Measurements from ENCODE around the gene TMEM175. TPM values are rescaled to one million over a fixed set of nuclear protein-coding genes. Genes with fewer than 3 reads are reported as not detected.

TMEM175 gene
- polyA plus RNA-seq, 1 of the 3 experiments (the other 2 are of a cell fraction), result 54.2 TPM

DNA sequence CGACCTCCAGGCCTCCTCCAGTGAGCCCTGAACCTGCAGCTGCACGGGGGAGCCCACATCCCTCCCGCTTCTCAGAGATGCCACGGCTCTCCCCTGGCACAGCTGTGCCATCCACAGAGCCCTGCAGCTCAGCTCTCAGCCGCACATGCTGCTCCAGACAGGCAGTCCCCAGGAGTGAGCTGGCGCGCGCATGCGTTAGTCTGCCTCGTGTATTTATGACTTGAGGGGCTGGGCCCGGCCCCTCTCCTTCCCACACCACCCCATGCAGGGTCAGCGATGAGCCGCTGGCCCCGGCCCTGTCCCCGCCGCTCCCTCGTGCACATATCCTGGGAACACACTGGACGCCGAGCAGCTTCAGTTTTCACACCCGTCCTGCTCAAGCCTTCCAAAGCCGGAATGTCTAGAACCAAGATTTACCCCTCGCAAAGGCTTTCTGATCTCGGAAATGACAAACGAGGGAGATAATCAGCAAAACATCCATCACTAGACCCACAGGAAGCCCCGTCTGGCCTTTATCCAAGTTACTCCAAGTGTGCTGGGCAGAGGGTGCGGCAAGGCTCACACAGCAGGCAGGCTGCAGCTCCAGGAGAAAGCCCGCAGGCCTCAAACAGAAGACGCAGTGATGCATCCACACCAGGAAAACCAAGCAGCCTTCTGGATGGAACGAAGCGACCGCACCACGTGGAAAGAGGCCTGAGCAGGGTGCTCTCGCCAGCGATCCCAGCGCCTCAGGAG lies 24.4 kb upstream of the TMEM175 start:
- ChIA-PET CTCF (no interaction called here), POLR2A (no interaction called here)
- no peak overlapping the region for H2AFZ ChIP-seq (ENCODE audit: low read depth)

GRCh38 chr4:909131-909571 lies 23.1 kb upstream of the TMEM175 start:
- Histone ChIP-seq H4K20me1 (ENCODE audit: insufficient read depth) (peaks cover 17% of the 10 kb centered on the region; the same call in 1 of the 2 replicates), H3K4me2 (no peak overlapping the region), H3K4me3 (ENCODE audit: low read depth in 2 of 2, low read length in 1 of 2) (no peak overlapping the region), H2AFZ (ENCODE audit: low read depth) (no peak overlapping the region), H3K4me1 (ENCODE audit: control insufficient read depth in 1 of 2, insufficient read depth in 2 of 2, low read depth in 1 of 2, low read length in 1 of 2) (no peaks in the 10 kb centered on the region), H3K79me2 (ENCODE audit: insufficient read depth) (peaks cover 16% of the 10 kb centered on the region; the same call in 1 of the 2 replicates), H3K9me3 (no peaks in the 10 kb centered on the region), H3K36me3 (replicated peaks in 1 of 2; ENCODE audit: control insufficient read depth in 1 of 2, insufficient read depth in 2 of 2, low read length in 1 of 2) (peaks cover 0 to 34% of the 10 kb centered on the region in 2 experiments), H3K27ac (ENCODE audit: low read depth in 2 of 2, low read length in 1 of 2) (no peak overlapping the region), H3K27me3 (ENCODE audit: insufficient read depth) (no peaks in the 10 kb centered on the region), H3K9ac (no peak overlapping the region), H3F3A (replicated peaks; ENCODE audit: insufficient read depth) (peaks cover 7% of the 10 kb centered on the region), H3K9me2 (no peaks in the 10 kb centered on the region)
- ChIA-PET POLR2A (no interaction called here), CTCF (no interaction called here)
- DNase-seq, result no peak
- 96% methylated on average over 26 of the region's 26 CpGs for WGBS (ENCODE audit: low lambda C conversion rate)
- TF ChIP-seq MAX (IDR thresholded peaks at IDR 0.05; ENCODE audit: low read depth) (no peak), NRF1 (IDR thresholded peaks at IDR 0.05; ENCODE audit: low read depth, low read length) (no peak), GABPA (IDR thresholded peaks at IDR 0.05; ENCODE audit: low read depth) (no peak), TAF1 (IDR thresholded peaks at IDR 0.05; ENCODE audit: borderline replicate concordance, low read depth, low read length) (no peak), RXRA (IDR thresholded peaks at IDR 0.05; ENCODE audit: borderline replicate concordance, low read depth) (no peak), FOXM1 (IDR thresholded peaks at IDR 0.05; ENCODE audit: low read depth) (no peak), FOSL2 (IDR thresholded peaks at IDR 0.05; ENCODE audit: borderline replicate concordance, low read depth) (no peak), CHD2 (IDR thresholded peaks at IDR 0.05; ENCODE audit: low read length, partially characterized antibody) (no peak), JUND (IDR thresholded peaks at IDR 0.05) (no peak), TEAD4 (IDR thresholded peaks at IDR 0.05; ENCODE audit: borderline replicate concordance, insufficient read depth) (no peak), MEF2A (IDR thresholded peaks at IDR 0.05; ENCODE audit: borderline replicate concordance, low read depth) (no peak)
- TF ChIP-seq, protein P1, sequence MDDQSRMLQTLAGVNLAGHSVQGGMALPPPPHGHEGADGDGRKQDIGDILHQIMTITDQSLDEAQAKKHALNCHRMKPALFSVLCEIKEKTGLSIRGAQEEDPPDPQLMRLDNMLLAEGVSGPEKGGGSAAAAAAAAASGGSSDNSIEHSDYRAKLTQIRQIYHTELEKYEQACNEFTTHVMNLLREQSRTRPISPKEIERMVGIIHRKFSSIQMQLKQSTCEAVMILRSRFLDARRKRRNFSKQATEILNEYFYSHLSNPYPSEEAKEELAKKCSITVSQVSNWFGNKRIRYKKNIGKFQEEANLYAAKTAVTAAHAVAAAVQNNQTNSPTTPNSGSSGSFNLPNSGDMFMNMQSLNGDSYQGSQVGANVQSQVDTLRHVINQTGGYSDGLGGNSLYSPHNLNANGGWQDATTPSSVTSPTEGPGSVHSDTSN (IDR thresholded peaks at IDR 0.05), result no peak
- TF ChIP-seq, protein P2, sequence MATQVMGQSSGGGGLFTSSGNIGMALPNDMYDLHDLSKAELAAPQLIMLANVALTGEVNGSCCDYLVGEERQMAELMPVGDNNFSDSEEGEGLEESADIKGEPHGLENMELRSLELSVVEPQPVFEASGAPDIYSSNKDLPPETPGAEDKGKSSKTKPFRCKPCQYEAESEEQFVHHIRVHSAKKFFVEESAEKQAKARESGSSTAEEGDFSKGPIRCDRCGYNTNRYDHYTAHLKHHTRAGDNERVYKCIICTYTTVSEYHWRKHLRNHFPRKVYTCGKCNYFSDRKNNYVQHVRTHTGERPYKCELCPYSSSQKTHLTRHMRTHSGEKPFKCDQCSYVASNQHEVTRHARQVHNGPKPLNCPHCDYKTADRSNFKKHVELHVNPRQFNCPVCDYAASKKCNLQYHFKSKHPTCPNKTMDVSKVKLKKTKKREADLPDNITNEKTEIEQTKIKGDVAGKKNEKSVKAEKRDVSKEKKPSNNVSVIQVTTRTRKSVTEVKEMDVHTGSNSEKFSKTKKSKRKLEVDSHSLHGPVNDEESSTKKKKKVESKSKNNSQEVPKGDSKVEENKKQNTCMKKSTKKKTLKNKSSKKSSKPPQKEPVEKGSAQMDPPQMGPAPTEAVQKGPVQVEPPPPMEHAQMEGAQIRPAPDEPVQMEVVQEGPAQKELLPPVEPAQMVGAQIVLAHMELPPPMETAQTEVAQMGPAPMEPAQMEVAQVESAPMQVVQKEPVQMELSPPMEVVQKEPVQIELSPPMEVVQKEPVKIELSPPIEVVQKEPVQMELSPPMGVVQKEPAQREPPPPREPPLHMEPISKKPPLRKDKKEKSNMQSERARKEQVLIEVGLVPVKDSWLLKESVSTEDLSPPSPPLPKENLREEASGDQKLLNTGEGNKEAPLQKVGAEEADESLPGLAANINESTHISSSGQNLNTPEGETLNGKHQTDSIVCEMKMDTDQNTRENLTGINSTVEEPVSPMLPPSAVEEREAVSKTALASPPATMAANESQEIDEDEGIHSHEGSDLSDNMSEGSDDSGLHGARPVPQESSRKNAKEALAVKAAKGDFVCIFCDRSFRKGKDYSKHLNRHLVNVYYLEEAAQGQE (IDR thresholded peaks at IDR 0.05; ENCODE audit: low read depth, low read length), result no peak
- TF ChIP-seq, protein P3, sequence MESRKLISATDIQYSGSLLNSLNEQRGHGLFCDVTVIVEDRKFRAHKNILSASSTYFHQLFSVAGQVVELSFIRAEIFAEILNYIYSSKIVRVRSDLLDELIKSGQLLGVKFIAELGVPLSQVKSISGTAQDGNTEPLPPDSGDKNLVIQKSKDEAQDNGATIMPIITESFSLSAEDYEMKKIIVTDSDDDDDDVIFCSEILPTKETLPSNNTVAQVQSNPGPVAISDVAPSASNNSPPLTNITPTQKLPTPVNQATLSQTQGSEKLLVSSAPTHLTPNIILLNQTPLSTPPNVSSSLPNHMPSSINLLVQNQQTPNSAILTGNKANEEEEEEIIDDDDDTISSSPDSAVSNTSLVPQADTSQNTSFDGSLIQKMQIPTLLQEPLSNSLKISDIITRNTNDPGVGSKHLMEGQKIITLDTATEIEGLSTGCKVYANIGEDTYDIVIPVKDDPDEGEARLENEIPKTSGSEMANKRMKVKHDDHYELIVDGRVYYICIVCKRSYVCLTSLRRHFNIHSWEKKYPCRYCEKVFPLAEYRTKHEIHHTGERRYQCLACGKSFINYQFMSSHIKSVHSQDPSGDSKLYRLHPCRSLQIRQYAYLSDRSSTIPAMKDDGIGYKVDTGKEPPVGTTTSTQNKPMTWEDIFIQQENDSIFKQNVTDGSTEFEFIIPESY (IDR thresholded peaks at IDR 0.05; ENCODE audit: borderline replicate concordance, low read depth), result no peak

More for the DNA sequence above, 24.4 kb upstream of the TMEM175 start:
- no peaks in the 10 kb centered on the region for H3K4me1 ChIP-seq (ENCODE audit: control insufficient read depth in 1 of 2, insufficient read depth in 2 of 2, low read depth in 1 of 2, low read length in 1 of 2)
- H3K4me3 ChIP-seq (ENCODE audit: low read depth in 2 of 2, low read length in 1 of 2), result no peak overlapping the region
- no peak overlapping the region for H3K9ac ChIP-seq
- H3K9me3 ChIP-seq, result no peaks in the 10 kb centered on the region
- no peak overlapping the region for H3K4me2 ChIP-seq
- H3K27ac ChIP-seq (ENCODE audit: low read depth in 2 of 2, low read length in 1 of 2), result no peak overlapping the region
- 88% methylated on average over 33 of the region's 35 CpGs for WGBS (ENCODE audit: low lambda C conversion rate)
- DNase-seq, result no peak
- H3K27me3 ChIP-seq (ENCODE audit: insufficient read depth), result no peaks in the 10 kb centered on the region
- H3K79me2 ChIP-seq (ENCODE audit: insufficient read depth), result peaks cover 9% of the 10 kb centered on the region; the same call in 1 of the 2 replicates
- peaks cover 11% of the 10 kb centered on the region; the same call in 1 of the 2 replicates for H4K20me1 ChIP-seq (ENCODE audit: insufficient read depth)
- H3F3A ChIP-seq (replicated peaks; ENCODE audit: insufficient read depth), result peaks cover 7% of the 10 kb centered on the region
- H3K9me2 ChIP-seq, result no peaks in the 10 kb centered on the region
- TF ChIP-seq, protein P1 (IDR thresholded peaks at IDR 0.05), result no peak
- TF ChIP-seq POLR2AphosphoS5 (IDR thresholded peaks at IDR 0.05; ENCODE audit: low read depth, low read length), result no peak
- TF ChIP-seq, protein P4, sequence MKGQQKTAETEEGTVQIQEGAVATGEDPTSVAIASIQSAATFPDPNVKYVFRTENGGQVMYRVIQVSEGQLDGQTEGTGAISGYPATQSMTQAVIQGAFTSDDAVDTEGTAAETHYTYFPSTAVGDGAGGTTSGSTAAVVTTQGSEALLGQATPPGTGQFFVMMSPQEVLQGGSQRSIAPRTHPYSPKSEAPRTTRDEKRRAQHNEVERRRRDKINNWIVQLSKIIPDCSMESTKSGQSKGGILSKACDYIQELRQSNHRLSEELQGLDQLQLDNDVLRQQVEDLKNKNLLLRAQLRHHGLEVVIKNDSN (IDR thresholded peaks at IDR 0.05; ENCODE audit: borderline replicate concordance, low read depth), result no peak
- no peak for TF ChIP-seq NRF1 (IDR thresholded peaks at IDR 0.05; ENCODE audit: low read depth, low read length)
- H3K36me3 ChIP-seq (replicated peaks in 1 of 2; ENCODE audit: control insufficient read depth in 1 of 2, insufficient read depth in 2 of 2, low read length in 1 of 2), result peaks cover 0 to 39% of the 10 kb centered on the region in 2 experiments

Data from SK-N-SH (cell line).